ENCODE results near the gene KCNS1.
"Not testable (repeated sequence)": the region's sequence is repeated elsewhere in the genome, so short reads cannot be mapped to it uniquely, and the experiment has no call there.

Gene KCNS1

GRCh38 chr20:45083127-45083526 is 17.8 kb downstream of the KCNS1 start:
- FAIRE-seq, result no peak

GRCh38 chr20:45082468-45082867 is 18.5 kb downstream of the KCNS1 start:
- DNase-seq (ENCODE audit: insufficient read length, low spot score) (no peak), FAIRE-seq (peak; percentile 75)

More at GRCh38 chr20:45083127-45083526, 17.8 kb downstream of the KCNS1 start:
- DNase-seq (ENCODE audit: insufficient read length, low spot score), result no peak

GRCh38 chr20:45080867-45081624 is 19.9 kb downstream of the KCNS1 start:
- FAIRE-seq (peak; percentile 94), DNase-seq (ENCODE audit: insufficient read length, low spot score) (peak; percentile 61)

- FAIRE-seq, result peak; percentile 28
These were observed 23.4 kb downstream of the KCNS1 start for GRCh38 chr20:45077559-45077958.

GRCh38 chr20:45073221-45073620 is 27.7 kb downstream of the KCNS1 start:
- FAIRE-seq (peak; percentile 49), DNase-seq (ENCODE audit: insufficient read length, low spot score) (no peak)

More at GRCh38 chr20:45077559-45077958, 23.4 kb downstream of the KCNS1 start:
- DNase-seq (ENCODE audit: insufficient read length, low spot score), result no peak

GRCh38 chr20:45072066-45072465 is 28.9 kb downstream of the KCNS1 start:
- no peak for DNase-seq (ENCODE audit: insufficient read length, low spot score)

GRCh38 chr20:45070932-45071632 is 29.8 kb downstream of the KCNS1 start:
- FAIRE-seq (peak; percentile 99), DNase-seq (ENCODE audit: insufficient read length, low spot score) (peak; percentile 91)

More at GRCh38 chr20:45072066-45072465, 28.9 kb downstream of the KCNS1 start:
- FAIRE-seq, result peak; percentile 33

- FAIRE-seq (no peak), DNase-seq (ENCODE audit: insufficient read length, low spot score) (no peak)
These were observed 31.7 kb downstream of the KCNS1 start for GRCh38 chr20:45069261-45069660.

- FAIRE-seq, result peak; percentile 75
- DNase-seq (ENCODE audit: insufficient read length, low spot score), result no peak
These were observed 33.4 kb downstream of the KCNS1 start for GRCh38 chr20:45067558-45067957.

- FAIRE-seq, result peak; percentile 59
- DNase-seq (ENCODE audit: insufficient read length, low spot score), result no peak
These were observed 33.8 kb downstream of the KCNS1 start for GRCh38 chr20:45067087-45067486.

- no peak for DNase-seq (ENCODE audit: insufficient read length, low spot score)
- no peak for FAIRE-seq
These were observed 34.6 kb downstream of the KCNS1 start for GRCh38 chr20:45066372-45066771.

GRCh38 chr20:45064812-45065211 is 36.1 kb downstream of the KCNS1 start:
- FAIRE-seq (no peak), DNase-seq (ENCODE audit: insufficient read length, low spot score) (no peak)

- peak; percentile 36 for FAIRE-seq
These were observed 37.8 kb downstream of the KCNS1 start for GRCh38 chr20:45063107-45063506.

GRCh38 chr20:45061244-45061643 is 39.7 kb downstream of the KCNS1 start:
- DNase-seq (ENCODE audit: insufficient read length, low spot score) (peak; percentile 94), FAIRE-seq (peak; percentile 96)

More at GRCh38 chr20:45063107-45063506, 37.8 kb downstream of the KCNS1 start:
- DNase-seq (ENCODE audit: insufficient read length, low spot score), result not testable (repeated sequence)

GRCh38 chr20:45060294-45060693 is 40.6 kb downstream of the KCNS1 start:
- DNase-seq (ENCODE audit: insufficient read length, low spot score) (no peak), FAIRE-seq (no peak)

GRCh38 chr20:45059022-45059728 is 41.8 kb downstream of the KCNS1 start:
- peak; percentile 83 for FAIRE-seq

GRCh38 chr20:45058168-45058850 is 42.6 kb downstream of the KCNS1 start:
- FAIRE-seq, result no peak
- no peak for DNase-seq (ENCODE audit: insufficient read length, low spot score)

More at GRCh38 chr20:45059022-45059728, 41.8 kb downstream of the KCNS1 start:
- no peak for DNase-seq (ENCODE audit: insufficient read length, low spot score)

- DNase-seq (ENCODE audit: insufficient read length, low spot score), result no peak
- FAIRE-seq, result peak; percentile 31
These were observed 44.3 kb downstream of the KCNS1 start for GRCh38 chr20:45056473-45057173.

- DNase-seq (ENCODE audit: insufficient read length, low spot score), result no peak
- FAIRE-seq, result peak; percentile 16
These were observed 45.9 kb downstream of the KCNS1 start for GRCh38 chr20:45055056-45055455.

All from HTR-8/SVneo (cell line).